ENCODE results near the gene CNTNAP4.

GRCh38 chr16:76428858-76429257 is 151.7 kb downstream of the CNTNAP4 start:
- no peak for TF ChIP-seq GATA2 (CRISPR knock-in tag; IDR thresholded peaks at IDR 0.05)
- no peak for TF ChIP-seq CHD2 (IDR thresholded peaks at IDR 0.05; ENCODE audit: low read length, partially characterized antibody)
- no peak for TF ChIP-seq RCOR1 (IDR thresholded peaks at IDR 0.05; ENCODE audit: low read length)
- no peak for TF ChIP-seq FOXM1 (IDR thresholded peaks at IDR 0.05; ENCODE audit: low read depth)
- TF ChIP-seq EZH2phosphoT487 (IDR thresholded peaks at IDR 0.05; ENCODE audit: borderline replicate concordance, low read depth): no peak
- TF ChIP-seq, protein P1, sequence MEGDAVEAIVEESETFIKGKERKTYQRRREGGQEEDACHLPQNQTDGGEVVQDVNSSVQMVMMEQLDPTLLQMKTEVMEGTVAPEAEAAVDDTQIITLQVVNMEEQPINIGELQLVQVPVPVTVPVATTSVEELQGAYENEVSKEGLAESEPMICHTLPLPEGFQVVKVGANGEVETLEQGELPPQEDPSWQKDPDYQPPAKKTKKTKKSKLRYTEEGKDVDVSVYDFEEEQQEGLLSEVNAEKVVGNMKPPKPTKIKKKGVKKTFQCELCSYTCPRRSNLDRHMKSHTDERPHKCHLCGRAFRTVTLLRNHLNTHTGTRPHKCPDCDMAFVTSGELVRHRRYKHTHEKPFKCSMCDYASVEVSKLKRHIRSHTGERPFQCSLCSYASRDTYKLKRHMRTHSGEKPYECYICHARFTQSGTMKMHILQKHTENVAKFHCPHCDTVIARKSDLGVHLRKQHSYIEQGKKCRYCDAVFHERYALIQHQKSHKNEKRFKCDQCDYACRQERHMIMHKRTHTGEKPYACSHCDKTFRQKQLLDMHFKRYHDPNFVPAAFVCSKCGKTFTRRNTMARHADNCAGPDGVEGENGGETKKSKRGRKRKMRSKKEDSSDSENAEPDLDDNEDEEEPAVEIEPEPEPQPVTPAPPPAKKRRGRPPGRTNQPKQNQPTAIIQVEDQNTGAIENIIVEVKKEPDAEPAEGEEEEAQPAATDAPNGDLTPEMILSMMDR (IDR thresholded peaks at IDR 0.05): no peak
- no peak for TF ChIP-seq POLR2AphosphoS5 (IDR thresholded peaks at IDR 0.05; ENCODE audit: low read depth, low read length)
- TF ChIP-seq SIN3A (IDR thresholded peaks at IDR 0.05; ENCODE audit: borderline replicate concordance, low read depth, low read length): no peak

All from SK-N-SH (cell line).